Panc1 (cell line): ENCODE data around the gene CHRDL2. TPM values are rescaled to one million over a fixed set of nuclear protein-coding genes. Genes with fewer than 3 reads are reported as not detected.

Experiments used
- ATAC-seq: fragments of 200-7000 bp; cut with Tn5 transposase; 2 replicates; pipeline ENCODE4 v1.9.1; 2020; ENCODE audit warnings: mild to moderate bottlenecking, moderate library complexity
- BruUV-seq: library from RNA; stranded (reverse); fragments of 400-500 nt; replicated peaks from 2 replicates; lab custom pipeline; 2021; lab: Mats Ljungman, UMichigan
- CTCF ChIA-PET: fragments of 300-600 bp; sonication (Branson Sonifier 250); formaldehyde crosslinking; loops from one replicate; lab custom pipeline; 2022; ENCODE audit warnings: antibody characterized with exemption; lab: Charles Lee
- POLR2A ChIA-PET: fragments of 300-600 bp; sonication (Branson Sonifier 250); formaldehyde crosslinking; loops from one replicate; lab custom pipeline; 2022; ENCODE audit warnings: antibody characterized with exemption; lab: Charles Lee
- DNase-seq: peaks from one replicate; pipeline ENCODE4 v3.0.0-alpha.2; 2010; ENCODE audit warnings: low read depth, low spot score
- H3K27ac ChIP-seq: 2 replicates; pipeline ENCODE4 v1.5.1; 2011; ENCODE audit warnings: mild to moderate bottlenecking, low read length, inconsistent platforms
- H3K27me3 ChIP-seq: fragments of 200-500 bp; sonication (Bioruptor generic); 2 replicates; pipeline ENCODE4 v1.6.0; 2014; ENCODE audit warnings: low read length, inconsistent platforms; ENCODE audit not compliant: control insufficient read depth, insufficient read depth
- H3K36me3 ChIP-seq: fragments of 200-500 bp; sonication (Bioruptor generic); 2 replicates; pipeline ENCODE4 v1.5.1; 2014; ENCODE audit warnings: inconsistent platforms, mild to moderate bottlenecking, low read length, moderate library complexity; ENCODE audit not compliant: control insufficient read depth, insufficient read depth
- H3K4me1 ChIP-seq: 2 replicates; pipeline ENCODE4 v1.5.1; 2011; ENCODE audit warnings: inconsistent platforms, mild to moderate bottlenecking, low read length, moderate library complexity; ENCODE audit not compliant: control insufficient read depth, insufficient read depth
- H3K4me3 ChIP-seq, 2 experiments: 2 replicates each; pipeline ENCODE4 v1.5.1; 2011 to 2012; ENCODE audit warnings: low read depth in 2 of 2, low read length in 2 of 2, mild to moderate bottlenecking in 2 of 2, inconsistent platforms in 1 of 2, moderate library complexity in 1 of 2
- H3K9me3 ChIP-seq: fragments of 200-500 bp; sonication (Bioruptor generic); 2 replicates; pipeline ENCODE4 v1.5.1; 2014; ENCODE audit warnings: low read depth, mild to moderate bottlenecking, inconsistent platforms, low read length, moderate library complexity; ENCODE audit not compliant: control insufficient read depth, insufficient read depth
- CTCF ChIP-seq: fragments of 450-650 bp; IDR thresholded peaks from 2 replicates; pipeline ENCODE4 v1.5.1; 2017; ENCODE audit warnings: mild to moderate bottlenecking
- POLR2AphosphoS5 ChIP-seq: IDR thresholded peaks from 2 replicates; pipeline ENCODE4 v1.6.1; 2012; ENCODE audit warnings: mild to moderate bottlenecking, low read depth, low read length, moderate library complexity
- REST ChIP-seq, 2 experiments: IDR thresholded peaks; 2 replicates each; pipeline ENCODE4 v1.6.1; 2011 to 2012; ENCODE audit warnings: low read depth in 2 of 2, control low read depth in 1 of 2, low read length in 1 of 2, mild to moderate bottlenecking in 1 of 2, moderate library complexity in 1 of 2; ENCODE audit not compliant: insufficient read depth in 1 of 2
- SIN3A ChIP-seq: IDR thresholded peaks from 2 replicates; pipeline ENCODE4 v1.6.1; 2012; ENCODE audit warnings: low read depth, mild to moderate bottlenecking, low read length, moderate library complexity, borderline replicate concordance; ENCODE audit not compliant: insufficient read depth
- TCF7L2 ChIP-seq: IDR thresholded peaks from 2 replicates; pipeline ENCODE4 v1.6.1; 2011; ENCODE audit warnings: mild to moderate bottlenecking, low read depth, low read length, inconsistent platforms
- in situ Hi-C: cut with HindIII; loops from 2 replicates; pipeline ENCODE4 v1.10.0; 2016; ENCODE audit warnings: low sequenced_read_pairs, low pct_unique_long_range_greater_than_20kb
- intact Hi-C: fragments of 100-400 bp; cut with micrococcal nuclease; formaldehyde crosslinking; loops from one replicate; pipeline ENCODE4 v1.10.0; 2022; ENCODE audit not compliant: unreplicated experiment
- microRNA-seq: library from miRNA; unstranded; fragments of <30 nt; microRNA quantifications from one replicate; pipeline ENCODE4 v1.1.0, GENCODE V29; 2020; ENCODE audit not compliant: unreplicated experiment
- total RNA-seq: library from RNA; stranded (reverse); gene quantifications from one replicate; pipeline ENCODE4 v1.2.1, GENCODE V29; 2021; ENCODE audit not compliant: unreplicated experiment

CHRDL2 gene
- total RNA-seq, 1 experiment from 2014 or later: 0.15 TPM

- H3K4me3 ChIP-seq: no peak overlapping the region
- ATAC-seq (no peak), DNase-seq (no peak)
- H3K9me3 ChIP-seq: no peaks in the 10 kb centered on the region
- CTCF ChIA-PET: no interaction called here
- no peaks in the 10 kb centered on the region for H3K27me3 ChIP-seq
- no peaks in the 10 kb centered on the region for H3K36me3 ChIP-seq
- BruUV-seq: no TSS peak
- H3K27ac ChIP-seq: no peak overlapping the region
- POLR2A ChIA-PET: no interaction called here
- in situ Hi-C loops (no loop called here), intact Hi-C loops (no loop called here)
- H3K4me1 ChIP-seq: no peaks in the 10 kb centered on the region
- TF ChIP-seq SIN3A (no peak), POLR2AphosphoS5 (no peak), CTCF (no peak), TCF7L2 (no peak), REST (IDR thresholded peaks at IDR 0.05; ENCODE audit: insufficient read depth in 1 of 2, low read depth in 2 of 2, low read length in 1 of 2) (no peak)
Observed at GRCh38 chr11:74647404-74647803, 83.8 kb downstream of the CHRDL2 start.

- Histone ChIP-seq H3K27me3 (no peaks in the 10 kb centered on the region), H3K36me3 (no peaks in the 10 kb centered on the region), H3K4me1 (no peaks in the 10 kb centered on the region), H3K9me3 (no peaks in the 10 kb centered on the region), H3K27ac (no peak overlapping the region), H3K4me3 (no peak overlapping the region)
- intact Hi-C loops: no loop called here
- CTCF ChIA-PET: no interaction called here
- TF ChIP-seq REST (IDR thresholded peaks at IDR 0.05; ENCODE audit: insufficient read depth in 1 of 2, low read depth in 2 of 2, low read length in 1 of 2) (no peak), SIN3A (no peak), CTCF (no peak), TCF7L2 (no peak), POLR2AphosphoS5 (no peak)
- no TSS peak for BruUV-seq
- DNase-seq (no peak), ATAC-seq (no peak)
- in situ Hi-C loops: no loop called here
- POLR2A ChIA-PET: no interaction called here
Observed at GRCh38 chr11:74646954-74647353, 84.3 kb downstream of the CHRDL2 start.

Small RNA genes within 50 kb of the gene (microRNA-seq; reads per million reads assigned to microRNA genes)
- not detected for gene MIR4696

Other genes starting within 250 kb of the CHRDL2 start
- gene LIPT2, start 237.7 kb downstream of the CHRDL2 start, total RNA-seq: 6.2 TPM
- gene POLD3, start 138.8 kb downstream of the CHRDL2 start, total RNA-seq: 31.7 TPM
- 23.6 TPM for gene RNF169, start 17.4 kb upstream of the CHRDL2 start, total RNA-seq
- 34.1 TPM for gene XRRA1, start 217.7 kb upstream of the CHRDL2 start, total RNA-seq
- 242 TPM for gene SPCS2, start 217.8 kb upstream of the CHRDL2 start, total RNA-seq